Stimulated activated CD8-positive, alpha-beta memory T cell treated with anti-CD3 and anti-CD28 coated beads, Interleukin-15, amount 100 ng/mL, for 1 hour (primary cell): ENCODE results near the gene ESYT3.
"Not testable (repeated sequence)": the region's sequence is repeated elsewhere in the genome, so short reads cannot be mapped to it uniquely, and the experiment has no call there.

ENCODE experiments used
- DNase-seq: peaks from one replicate; pipeline ENCODE4 v3.0.0-alpha.2; 2020; ENCODE audit warnings: low read depth

Gene ESYT3

DNA sequence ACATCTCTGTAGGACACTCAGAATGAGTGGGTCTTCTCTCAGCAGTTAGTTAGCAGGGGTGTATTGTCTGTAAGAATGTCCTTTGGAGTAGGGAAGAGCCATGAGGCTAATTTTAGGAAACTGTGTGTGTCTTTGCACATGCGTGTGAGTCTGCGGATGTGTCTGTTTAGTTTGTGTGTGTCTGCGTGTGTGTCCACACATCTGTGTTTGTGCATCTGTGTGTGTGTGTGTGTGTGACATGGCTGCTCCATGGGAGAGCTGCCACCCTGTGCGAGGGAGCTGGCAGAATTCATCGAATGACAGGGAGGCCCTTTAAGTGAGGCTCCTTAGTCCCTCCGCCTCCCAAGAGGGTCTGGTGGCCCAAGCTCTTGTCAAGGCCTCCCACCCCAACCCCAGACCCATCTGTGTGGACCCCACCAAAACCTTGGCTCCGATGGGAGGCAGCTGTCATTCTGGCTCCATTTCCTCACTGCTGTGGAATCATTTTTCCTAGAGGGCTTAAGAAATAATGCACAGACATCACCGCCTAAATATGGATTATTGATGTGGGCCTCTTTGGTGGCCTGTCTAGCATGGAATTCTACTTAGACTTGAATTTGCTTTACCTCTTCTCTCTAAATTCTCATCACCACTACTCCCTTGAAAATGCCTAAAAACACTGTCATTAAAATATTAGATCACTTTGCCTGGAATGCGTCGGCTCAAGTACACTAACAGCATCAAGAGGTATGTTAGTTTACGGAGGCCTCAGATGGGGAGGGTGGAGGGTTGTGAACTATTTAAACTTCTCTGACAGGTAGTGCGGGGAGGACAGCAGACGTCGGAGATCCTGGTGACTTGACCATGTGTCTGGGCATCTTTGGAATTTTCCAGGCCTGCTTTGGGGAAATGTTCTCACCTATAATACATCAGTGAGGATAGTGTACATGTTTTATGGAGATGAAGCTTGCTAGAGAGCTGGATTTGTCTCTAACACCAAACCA is 9.4 kb downstream of the ESYT3 start:
- DNase-seq, result no peak

DNA sequence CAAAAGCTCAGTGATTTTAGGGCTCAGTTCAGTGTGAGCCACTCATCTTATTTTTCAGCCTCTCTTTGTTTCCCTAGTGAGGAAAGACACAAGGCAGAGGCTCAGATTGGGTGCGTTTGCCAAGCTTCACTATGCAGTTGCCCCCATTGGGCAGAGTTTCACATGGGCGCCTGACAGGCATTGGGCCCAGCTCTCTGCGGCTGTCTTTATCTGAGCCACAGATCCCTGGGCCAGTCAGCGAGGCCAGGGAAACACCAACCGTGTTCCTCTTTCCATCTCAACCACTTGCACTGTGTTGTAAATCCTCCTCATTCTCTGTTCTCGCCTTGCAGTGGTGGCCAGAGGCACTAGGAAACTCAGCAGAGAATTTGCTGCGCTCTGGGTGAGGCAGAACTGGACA is 10.8 kb downstream of the ESYT3 start:
- DNase-seq, result no peak

DNA sequence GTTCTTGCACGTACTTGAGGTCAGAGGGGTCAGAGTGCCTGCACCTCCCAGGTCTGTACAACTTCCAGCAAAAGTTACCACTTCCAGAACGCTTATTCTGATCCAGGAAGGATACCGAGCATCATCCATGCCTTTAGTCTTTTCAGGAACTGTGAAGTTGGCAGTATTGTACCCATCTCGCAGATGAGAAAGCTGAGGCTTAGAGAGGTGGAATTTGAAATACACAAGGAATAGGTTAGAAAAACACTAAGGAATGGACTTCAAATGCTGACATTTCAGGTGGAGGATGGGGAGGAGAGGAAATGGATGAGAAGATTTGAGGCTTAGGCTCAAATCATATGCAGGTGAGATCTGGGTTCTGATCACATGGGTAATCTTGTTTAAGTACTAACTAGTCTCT is 11.2 kb downstream of the ESYT3 start:
- DNase-seq, result no peak

- DNase-seq, result no peak
Observed at GRCh38 chr3:138448631-138449030, 14.2 kb downstream of the ESYT3 start.

GRCh38 chr3:138449490-138449889 is 15.1 kb downstream of the ESYT3 start:
- no peak for DNase-seq

DNA sequence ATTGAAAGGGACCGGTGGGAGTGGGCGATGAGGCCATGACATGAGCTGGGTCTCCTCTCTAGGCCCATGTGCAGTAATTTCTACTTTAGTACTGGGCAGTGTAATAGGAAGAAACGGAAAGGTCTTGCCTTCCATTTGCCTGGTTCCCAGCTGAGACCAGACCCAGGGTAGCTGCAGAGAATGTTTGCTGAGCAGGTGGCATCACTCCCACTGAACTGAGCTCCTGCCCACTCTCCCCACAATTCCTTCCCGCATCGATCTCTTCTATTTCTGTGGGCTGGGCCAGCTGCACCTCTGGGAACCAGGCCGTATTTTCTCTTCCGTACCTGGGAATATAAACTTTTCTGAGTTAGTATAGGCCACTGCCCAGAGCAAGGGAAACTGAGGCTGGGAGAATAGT is 15.8 kb downstream of the ESYT3 start:
- DNase-seq, result no peak

GRCh38 chr3:138450704-138451424 is 16.4 kb downstream of the ESYT3 start:
- DNase-seq, result no peak

- DNase-seq, result no peak
Observed at GRCh38 chr3:138451595-138452162, 17.3 kb downstream of the ESYT3 start.

- DNase-seq, result no peak
Observed at GRCh38 chr3:138452436-138452835, 18.0 kb downstream of the ESYT3 start.

- not testable (repeated sequence) for DNase-seq
Observed at GRCh38 chr3:138453940-138454339, 19.5 kb downstream of the ESYT3 start.

DNA sequence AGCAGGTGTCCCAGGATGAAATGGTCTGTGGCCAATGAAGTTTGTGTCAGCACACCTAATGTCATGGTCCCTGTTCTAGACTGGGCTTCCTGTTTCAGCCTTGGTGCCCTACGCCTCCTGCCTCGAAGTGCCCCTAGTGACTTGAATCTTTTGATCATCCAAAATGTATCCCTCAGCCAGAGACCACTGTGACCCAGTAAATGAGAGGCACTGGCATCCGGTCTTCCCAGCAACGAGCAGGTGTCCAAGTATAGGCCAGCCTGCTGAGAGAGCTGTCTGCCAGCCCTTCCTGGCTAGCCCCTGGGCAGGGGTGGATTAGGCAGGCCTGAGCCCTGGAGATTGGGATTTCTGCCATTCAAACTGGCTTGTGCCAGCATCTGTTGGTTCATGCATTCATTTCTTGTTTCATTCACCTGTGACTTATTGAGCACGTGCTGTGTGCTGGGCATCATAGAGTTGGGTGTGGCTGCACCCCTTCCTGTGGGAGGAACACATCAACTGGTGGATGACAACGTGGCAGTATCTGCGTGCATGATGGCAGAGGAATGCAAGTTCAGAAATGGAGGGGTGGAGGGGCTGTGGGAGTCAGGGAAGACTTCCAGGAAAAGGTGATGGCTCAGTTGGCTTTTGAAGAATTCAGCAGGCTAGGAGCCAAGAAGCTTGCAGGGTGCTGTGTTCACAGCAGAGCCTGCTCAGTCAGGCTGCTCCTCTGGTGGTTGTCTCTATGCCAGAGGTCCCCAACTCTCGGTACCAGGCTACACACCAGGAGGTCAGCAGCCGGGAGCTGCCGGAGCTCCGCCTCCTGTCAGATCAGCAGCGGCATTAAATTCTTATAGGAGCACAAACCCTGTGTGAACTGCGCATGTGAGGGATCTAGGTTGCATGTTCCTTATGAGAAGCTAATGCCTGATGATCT is 21.6 kb downstream of the ESYT3 start:
- DNase-seq, result no peak

DNA sequence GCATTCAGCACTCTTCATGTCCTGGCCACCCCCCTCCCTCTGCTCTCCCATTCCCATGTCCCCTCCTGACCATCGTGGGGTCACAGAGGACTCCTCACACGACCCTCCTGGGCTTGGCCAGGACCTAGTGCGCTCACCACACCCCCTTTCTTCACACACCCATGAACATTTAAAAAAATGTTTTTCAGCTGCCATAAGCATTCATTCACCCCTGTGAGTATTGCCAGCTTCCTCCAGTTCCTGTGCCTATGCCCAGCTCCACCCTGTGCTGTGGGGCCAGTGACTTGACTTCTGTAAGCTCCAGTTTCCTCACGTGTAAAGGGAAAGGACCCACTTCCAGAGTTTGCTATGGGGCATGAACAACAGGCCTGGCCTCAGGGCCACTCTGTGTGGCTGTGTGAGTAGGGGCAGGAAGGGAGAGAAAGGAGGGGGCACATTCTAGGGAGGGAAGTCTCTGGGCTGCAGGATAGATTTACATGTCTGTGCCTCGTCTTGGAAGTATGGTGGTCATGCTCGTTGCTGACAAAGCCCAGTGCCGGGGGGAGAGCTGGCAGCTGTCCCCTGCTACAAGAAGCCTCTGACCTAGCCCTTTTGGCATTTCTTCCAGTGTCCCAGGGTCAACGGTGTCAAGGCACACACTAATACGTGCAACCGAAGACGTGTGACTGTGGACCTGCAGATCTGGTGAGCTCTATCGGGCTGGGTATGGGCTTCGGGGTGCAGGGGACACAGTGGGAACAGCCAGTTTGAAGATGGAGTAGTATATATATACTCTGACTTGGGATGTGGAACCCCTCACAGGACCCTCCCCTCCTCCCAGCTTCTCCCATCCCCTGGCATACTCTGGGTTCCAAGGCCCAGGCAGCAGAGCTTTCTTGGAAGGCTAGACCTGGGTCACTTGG is 22.8 kb downstream of the ESYT3 start:
- no peak for DNase-seq

- no peak for DNase-seq
Observed at GRCh38 chr3:138457863-138458735, 23.7 kb downstream of the ESYT3 start.

- DNase-seq, result no peak
Observed at GRCh38 chr3:138458774-138459499, 24.5 kb downstream of the ESYT3 start.

DNA sequence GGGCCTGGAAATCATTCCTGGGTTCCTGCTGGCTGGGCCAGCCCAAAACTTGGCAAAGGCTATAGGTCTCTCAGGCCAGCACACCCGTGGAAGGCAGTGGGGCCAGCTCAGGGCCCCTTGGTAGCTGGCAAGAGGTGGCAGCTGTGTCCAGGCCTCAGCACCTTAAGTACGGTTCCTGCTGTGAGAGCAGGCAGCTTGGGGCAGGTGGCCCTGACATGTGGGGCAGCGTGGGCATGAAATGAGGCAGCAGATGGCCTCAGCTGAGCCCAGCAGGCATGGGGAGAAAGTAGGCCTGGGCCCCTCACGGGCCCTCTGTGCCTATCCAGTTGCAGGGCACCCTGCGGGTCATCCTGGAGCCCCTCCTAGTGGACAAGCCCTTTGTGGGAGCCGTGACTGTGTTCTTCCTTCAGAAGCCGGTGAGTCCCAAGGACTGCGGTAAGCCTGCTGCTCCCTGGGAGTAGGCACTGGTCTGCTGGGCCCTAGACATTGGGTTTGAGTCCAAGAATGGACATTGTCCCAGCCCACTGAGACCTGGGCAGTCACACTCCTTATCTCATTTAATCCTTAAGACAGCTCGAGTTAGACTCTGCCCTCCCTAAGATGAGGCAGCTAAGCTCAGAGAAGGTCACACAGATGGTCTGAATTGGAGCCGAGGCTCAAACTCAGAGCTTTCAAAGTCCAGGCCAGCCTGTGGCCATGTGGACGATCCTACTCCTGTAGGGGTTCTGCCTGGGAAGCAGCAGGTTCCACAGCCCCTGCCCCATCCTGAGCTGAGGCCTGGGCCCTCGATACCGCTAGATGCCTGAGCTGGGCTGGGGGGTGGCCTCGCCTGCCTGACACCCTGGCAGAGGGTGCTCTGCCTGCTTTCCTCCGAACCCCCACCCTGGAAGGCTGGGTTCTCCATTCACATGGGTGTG is 25.5 kb downstream of the ESYT3 start:
- no peak for DNase-seq

GRCh38 chr3:138460536-138461205 is 26.3 kb downstream of the ESYT3 start:
- no peak for DNase-seq

GRCh38 chr3:138461246-138461645 is 26.8 kb downstream of the ESYT3 start:
- DNase-seq, result no peak
